ENCODE results near the gene SLC22A25. TPM values are rescaled to one million over a fixed set of nuclear protein-coding genes. Genes with fewer than 3 reads are reported as not detected.
"Not testable (repeated sequence)": the region's sequence is repeated elsewhere in the genome, so short reads cannot be mapped to it uniquely, and the experiment has no call there.

SLC22A25 gene
- total RNA-seq, 1 donor from 2014 or later, result not detected

DNA sequence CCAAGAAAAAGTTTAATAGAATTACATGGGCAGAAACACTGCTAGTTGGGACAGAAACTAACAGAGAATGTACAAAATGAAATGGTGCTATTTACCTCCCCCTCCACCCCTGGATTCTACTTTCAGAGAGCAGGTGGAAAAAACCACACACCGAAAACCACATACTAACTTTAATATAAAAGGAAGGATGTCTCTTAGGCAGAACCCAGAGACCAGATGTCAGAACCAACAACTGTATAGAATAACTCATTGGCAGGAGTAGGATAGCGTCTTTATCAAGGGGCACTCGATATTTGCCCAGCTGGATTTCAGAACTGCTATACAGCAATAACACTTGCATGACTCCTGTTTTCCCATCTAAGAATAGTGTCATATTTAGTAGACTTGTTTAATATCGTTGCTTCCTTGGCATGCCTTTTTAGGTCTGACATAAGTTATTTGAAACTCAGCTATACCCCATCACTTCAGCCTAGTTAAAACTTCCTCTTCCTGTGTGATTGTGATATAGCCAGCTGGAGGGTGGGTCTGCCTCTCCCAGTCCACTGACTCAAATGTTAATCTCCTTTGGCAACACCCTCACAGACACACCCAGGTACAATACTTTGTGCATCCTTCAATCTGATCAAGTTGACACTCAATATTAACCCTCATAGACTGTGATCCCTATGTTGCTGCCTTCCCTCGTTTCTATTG is 1.2 kb downstream of the SLC22A25 start:
- no peak overlapping the region for H3K27ac ChIP-seq
- no peak overlapping the region for H3K4me3 ChIP-seq
- H3K36me3 ChIP-seq, result no peaks in the 10 kb centered on the region
- H3K4me1 ChIP-seq, result no peaks in the 10 kb centered on the region
- TF ChIP-seq, protein P1, sequence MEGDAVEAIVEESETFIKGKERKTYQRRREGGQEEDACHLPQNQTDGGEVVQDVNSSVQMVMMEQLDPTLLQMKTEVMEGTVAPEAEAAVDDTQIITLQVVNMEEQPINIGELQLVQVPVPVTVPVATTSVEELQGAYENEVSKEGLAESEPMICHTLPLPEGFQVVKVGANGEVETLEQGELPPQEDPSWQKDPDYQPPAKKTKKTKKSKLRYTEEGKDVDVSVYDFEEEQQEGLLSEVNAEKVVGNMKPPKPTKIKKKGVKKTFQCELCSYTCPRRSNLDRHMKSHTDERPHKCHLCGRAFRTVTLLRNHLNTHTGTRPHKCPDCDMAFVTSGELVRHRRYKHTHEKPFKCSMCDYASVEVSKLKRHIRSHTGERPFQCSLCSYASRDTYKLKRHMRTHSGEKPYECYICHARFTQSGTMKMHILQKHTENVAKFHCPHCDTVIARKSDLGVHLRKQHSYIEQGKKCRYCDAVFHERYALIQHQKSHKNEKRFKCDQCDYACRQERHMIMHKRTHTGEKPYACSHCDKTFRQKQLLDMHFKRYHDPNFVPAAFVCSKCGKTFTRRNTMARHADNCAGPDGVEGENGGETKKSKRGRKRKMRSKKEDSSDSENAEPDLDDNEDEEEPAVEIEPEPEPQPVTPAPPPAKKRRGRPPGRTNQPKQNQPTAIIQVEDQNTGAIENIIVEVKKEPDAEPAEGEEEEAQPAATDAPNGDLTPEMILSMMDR (IDR thresholded peaks at IDR 0.05), result no peak
- H3K9me3 ChIP-seq, result no peaks in the 10 kb centered on the region
- no peak for DNase-seq
- intact Hi-C loops (cut with DNase I), result no loop called here
- ATAC-seq, result no peak
- no peaks in the 10 kb centered on the region for H3K27me3 ChIP-seq (ENCODE audit: low read depth)

DNA sequence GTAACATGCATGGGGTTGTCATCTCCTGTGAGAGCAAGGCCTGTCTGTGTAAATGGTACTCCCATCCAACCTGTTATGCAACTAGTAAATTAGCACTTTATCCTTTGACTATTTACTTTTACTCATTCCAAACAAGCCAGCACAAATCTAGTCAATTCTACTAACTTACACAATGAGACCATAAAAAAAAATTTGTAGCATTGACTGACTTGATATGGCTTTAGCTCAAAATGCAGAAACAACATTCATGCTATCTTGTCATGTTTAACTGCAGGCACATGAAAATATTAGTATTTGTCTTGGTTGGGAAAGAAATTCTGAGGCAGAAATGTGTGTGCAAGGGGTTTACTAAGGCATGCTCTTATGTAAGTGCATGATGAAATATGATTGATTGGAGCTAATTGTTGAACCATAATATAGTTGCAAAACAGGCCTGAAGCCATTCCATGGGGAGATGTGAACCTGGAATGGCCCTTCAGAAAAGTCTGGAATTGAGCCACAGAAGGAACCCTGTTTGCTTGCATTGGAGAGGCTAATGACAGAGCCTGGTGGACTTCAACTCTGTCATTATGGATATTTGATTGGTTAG is 2.5 kb downstream of the SLC22A25 start:
- intact Hi-C loops (cut with DNase I), result no loop called here
- Histone ChIP-seq H3K4me3 (no peak overlapping the region), H3K4me1 (no peaks in the 10 kb centered on the region), H3K27ac (no peak overlapping the region), H3K36me3 (no peaks in the 10 kb centered on the region), H3K9me3 (no peaks in the 10 kb centered on the region), H3K27me3 (ENCODE audit: low read depth) (no peaks in the 10 kb centered on the region)
- TF ChIP-seq, protein P1 (IDR thresholded peaks at IDR 0.05), result no peak
- ATAC-seq, result no peak
- DNase-seq, result no peak

DNA sequence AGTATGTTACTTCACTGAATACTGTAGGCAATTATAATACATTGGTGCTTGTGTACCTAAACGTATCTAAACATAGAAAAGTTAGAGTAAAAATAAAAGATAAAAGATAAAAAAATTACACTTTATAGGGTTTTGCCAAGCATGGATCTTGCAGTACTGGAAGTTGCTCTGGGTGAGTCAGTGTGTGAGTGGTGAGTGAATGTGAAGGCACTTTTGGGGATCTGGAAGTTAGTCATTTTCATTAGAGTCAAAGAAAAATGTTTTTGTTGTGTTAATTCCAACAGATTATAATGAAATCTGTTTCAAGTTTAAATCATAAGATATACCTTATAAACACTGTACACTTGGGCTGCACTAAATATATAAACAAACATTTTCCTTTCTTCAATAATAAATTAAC is 3.3 kb downstream of the SLC22A25 start:
- Histone ChIP-seq H3K4me1 (no peaks in the 10 kb centered on the region), H3K36me3 (no peaks in the 10 kb centered on the region), H3K27me3 (ENCODE audit: low read depth) (no peaks in the 10 kb centered on the region), H3K9me3 (no peaks in the 10 kb centered on the region), H3K4me3 (no peak overlapping the region), H3K27ac (no peak overlapping the region)
- TF ChIP-seq, protein P1 (IDR thresholded peaks at IDR 0.05), result no peak
- DNase-seq (no peak), ATAC-seq (no peak)
- intact Hi-C loops (cut with DNase I), result no loop called here

DNA sequence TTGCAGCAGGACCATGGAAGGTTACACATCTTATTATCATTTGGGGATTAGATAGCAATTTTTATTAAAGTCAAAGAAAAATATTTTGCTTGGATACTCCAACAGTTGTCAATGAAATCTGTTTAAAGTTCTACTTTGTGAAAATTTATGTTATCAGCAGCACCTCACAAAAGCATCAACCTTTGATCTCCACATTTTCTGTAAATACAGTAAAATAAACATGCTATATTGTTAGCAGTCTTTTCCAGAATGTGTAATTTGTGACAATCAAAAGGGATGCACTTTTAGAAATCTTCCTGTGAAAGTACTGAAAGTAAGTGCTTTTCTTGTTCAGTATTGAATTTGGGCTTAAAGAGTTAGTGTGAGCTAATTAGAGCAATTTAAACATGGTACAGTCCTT is 4.1 kb downstream of the SLC22A25 start:
- Histone ChIP-seq H3K4me1 (no peaks in the 10 kb centered on the region), H3K27me3 (ENCODE audit: low read depth) (no peaks in the 10 kb centered on the region), H3K36me3 (no peaks in the 10 kb centered on the region), H3K27ac (no peak overlapping the region), H3K9me3 (no peaks in the 10 kb centered on the region), H3K4me3 (no peak overlapping the region)
- intact Hi-C loops (cut with DNase I), result no loop called here
- DNase-seq (no peak), ATAC-seq (no peak)
- TF ChIP-seq, protein P1 (IDR thresholded peaks at IDR 0.05), result no peak

DNA sequence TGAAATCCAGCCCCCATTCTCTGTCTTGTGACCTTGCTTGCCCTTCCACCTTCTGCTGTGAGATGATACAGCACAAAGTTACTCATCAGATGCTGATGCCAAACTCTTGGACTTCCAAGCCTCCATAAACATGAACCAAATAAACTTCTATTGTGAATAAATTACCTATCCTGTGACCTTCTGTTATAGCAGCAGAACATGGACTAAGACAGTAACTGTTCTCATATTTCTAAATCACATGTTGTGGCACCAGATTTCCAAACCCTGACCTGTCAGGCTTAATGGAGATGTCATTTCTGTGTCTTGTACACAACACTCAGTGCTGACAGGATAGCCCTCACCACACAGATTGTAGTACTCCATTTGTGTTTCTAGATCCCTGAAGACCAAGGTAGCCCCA is 6.0 kb downstream of the SLC22A25 start:
- Histone ChIP-seq H3K9me3 (no peaks in the 10 kb centered on the region), H3K4me3 (no peak overlapping the region), H3K36me3 (no peaks in the 10 kb centered on the region), H3K27ac (no peak overlapping the region), H3K27me3 (ENCODE audit: low read depth) (no peaks in the 10 kb centered on the region), H3K4me1 (no peaks in the 10 kb centered on the region)
- intact Hi-C loops (cut with DNase I), result no loop called here
- TF ChIP-seq, protein P1 (IDR thresholded peaks at IDR 0.05), result no peak
- ATAC-seq (no peak), DNase-seq (no peak)

DNA sequence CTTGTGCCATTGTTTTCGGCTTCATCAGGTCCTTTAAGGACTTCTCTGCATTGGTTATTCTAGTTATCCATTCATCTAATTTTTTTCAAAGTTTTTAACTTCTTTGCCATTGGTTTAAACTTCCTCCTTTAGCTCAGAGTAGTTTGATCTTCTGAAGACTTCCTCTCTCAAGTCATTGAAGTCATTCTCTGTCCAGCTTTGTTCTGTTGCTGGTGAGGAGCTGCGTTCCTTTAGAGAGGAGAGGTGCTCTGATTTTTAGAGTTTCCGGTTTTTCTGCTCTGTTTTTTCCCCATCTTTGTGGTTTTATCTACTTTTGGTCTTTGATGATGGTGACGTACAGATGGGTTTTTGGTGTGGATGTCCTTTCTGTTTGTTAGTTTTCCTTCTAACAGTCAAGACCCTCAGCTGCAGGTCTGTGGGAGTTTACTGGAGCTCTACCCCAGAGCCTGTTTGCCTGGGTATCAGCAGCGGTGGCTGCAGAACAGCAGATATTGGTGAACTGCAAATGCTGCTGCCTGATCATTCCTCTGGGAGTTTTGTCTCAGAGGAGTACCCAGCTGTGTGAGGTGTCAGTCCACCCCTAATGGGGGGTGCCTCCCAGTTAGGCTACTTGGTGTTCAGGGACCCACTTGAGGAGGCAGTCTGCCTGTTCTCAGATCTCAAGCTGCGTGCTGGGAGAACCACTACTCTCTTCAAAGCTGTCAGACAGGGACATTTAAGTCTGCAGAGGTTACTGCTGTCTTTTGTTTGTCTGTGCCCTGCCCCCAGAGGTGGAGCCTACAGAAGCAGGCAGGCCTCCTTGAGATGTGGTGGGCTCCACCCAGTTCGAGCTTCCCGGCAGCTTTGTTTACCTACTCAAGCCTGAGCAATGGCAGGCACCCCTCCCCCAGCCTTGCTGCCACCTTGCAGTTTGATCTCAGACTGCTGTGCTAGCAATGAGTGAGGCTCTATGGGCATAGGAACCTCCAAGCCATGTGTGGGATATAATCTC is 7.6 kb downstream of the SLC22A25 start:
- peak; percentile 48 for DNase-seq
- H3K9me3 ChIP-seq; intact Hi-C loops (cut with DNase I); H3K4me3 ChIP-seq; H3K27ac ChIP-seq; ATAC-seq; H3K27me3 ChIP-seq (ENCODE audit: low read depth); H3K36me3 ChIP-seq; H3K4me1 ChIP-seq: not testable (repeated sequence)
